ENCODE results near the gene PCDHB4. TPM values are rescaled to one million over a fixed set of nuclear protein-coding genes. Genes with fewer than 3 reads are reported as not detected.
"Not testable (repeated sequence)": the region's sequence is repeated elsewhere in the genome, so short reads cannot be mapped to it uniquely, and the experiment has no call there.

PCDHB4 gene
- total RNA-seq, 1 donor from 2014 or later = 0.42 TPM

DNA sequence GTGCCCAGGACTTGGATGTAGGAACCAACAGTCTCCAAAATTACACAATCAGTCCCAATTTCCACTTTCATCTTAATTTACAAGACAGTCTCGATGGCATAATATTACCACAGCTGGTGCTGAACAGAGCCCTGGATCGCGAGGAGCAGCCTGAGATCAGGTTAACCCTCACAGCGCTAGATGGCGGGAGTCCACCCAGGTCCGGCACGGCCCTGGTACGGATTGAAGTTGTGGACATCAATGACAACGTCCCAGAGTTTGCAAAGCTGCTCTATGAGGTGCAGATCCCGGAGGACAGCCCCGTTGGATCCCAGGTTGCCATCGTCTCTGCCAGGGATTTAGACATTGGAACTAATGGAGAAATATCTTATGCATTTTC, 26.4 kb upstream of the PCDHB4 start:
- DNase-seq (ENCODE audit: low read depth) = no peak
- H3K4me3 ChIP-seq (ENCODE audit: low read depth, low read length) = no peak overlapping the region
- H3K36me3 ChIP-seq (ENCODE audit: control insufficient read depth, insufficient read depth, low read length) = no peaks in the 10 kb centered on the region
- no peaks in the 10 kb centered on the region for H3K27me3 ChIP-seq (ENCODE audit: control insufficient read depth, insufficient read depth, low read length)
- TF ChIP-seq, protein P1, sequence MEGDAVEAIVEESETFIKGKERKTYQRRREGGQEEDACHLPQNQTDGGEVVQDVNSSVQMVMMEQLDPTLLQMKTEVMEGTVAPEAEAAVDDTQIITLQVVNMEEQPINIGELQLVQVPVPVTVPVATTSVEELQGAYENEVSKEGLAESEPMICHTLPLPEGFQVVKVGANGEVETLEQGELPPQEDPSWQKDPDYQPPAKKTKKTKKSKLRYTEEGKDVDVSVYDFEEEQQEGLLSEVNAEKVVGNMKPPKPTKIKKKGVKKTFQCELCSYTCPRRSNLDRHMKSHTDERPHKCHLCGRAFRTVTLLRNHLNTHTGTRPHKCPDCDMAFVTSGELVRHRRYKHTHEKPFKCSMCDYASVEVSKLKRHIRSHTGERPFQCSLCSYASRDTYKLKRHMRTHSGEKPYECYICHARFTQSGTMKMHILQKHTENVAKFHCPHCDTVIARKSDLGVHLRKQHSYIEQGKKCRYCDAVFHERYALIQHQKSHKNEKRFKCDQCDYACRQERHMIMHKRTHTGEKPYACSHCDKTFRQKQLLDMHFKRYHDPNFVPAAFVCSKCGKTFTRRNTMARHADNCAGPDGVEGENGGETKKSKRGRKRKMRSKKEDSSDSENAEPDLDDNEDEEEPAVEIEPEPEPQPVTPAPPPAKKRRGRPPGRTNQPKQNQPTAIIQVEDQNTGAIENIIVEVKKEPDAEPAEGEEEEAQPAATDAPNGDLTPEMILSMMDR (IDR thresholded peaks at IDR 0.05; ENCODE audit: insufficient read depth, low read length, poor library complexity, severe bottlenecking) = no peak

DNA sequence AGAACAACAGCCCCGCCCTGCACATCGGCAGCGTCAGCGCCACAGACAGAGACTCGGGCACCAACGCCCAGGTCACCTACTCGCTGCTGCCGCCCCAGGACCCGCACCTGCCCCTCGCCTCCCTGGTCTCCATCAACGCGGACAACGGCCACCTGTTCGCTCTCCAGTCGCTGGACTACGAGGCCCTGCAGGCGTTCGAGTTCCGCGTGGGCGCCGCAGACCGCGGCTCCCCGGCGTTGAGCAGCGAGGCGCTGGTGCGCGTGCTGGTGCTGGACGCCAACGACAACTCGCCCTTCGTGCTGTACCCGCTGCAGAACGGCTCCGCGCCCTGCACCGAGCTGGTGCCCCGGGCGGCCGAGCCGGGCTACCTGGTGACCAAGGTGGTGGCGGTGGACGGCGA, 25.4 kb upstream of the PCDHB4 start:
- not testable (repeated sequence) for H3K27me3 ChIP-seq (ENCODE audit: control insufficient read depth, insufficient read depth, low read length); DNase-seq (ENCODE audit: low read depth); H3K4me3 ChIP-seq (ENCODE audit: low read depth, low read length); H3K36me3 ChIP-seq (ENCODE audit: control insufficient read depth, insufficient read depth, low read length)

DNA sequence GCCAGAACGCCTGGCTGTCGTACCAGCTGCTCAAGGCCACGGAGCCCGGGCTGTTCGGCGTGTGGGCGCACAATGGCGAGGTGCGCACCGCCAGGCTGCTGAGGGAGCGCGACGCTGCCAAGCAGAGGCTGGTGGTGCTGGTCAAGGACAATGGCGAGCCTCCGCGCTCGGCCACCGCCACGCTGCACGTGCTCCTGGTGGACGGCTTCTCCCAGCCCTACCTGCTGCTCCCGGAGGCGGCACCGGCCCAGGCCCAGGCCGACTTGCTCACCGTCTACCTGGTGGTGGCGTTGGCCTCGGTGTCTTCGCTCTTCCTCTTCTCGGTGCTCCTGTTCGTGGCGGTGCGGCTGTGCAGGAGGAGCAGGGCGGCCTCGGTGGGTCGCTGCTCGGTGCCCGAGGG, 25.0 kb upstream of the PCDHB4 start:
- H3K36me3 ChIP-seq (ENCODE audit: control insufficient read depth, insufficient read depth, low read length); H3K4me3 ChIP-seq (ENCODE audit: low read depth, low read length); DNase-seq (ENCODE audit: low read depth); H3K27me3 ChIP-seq (ENCODE audit: control insufficient read depth, insufficient read depth, low read length): not testable (repeated sequence)

DNA sequence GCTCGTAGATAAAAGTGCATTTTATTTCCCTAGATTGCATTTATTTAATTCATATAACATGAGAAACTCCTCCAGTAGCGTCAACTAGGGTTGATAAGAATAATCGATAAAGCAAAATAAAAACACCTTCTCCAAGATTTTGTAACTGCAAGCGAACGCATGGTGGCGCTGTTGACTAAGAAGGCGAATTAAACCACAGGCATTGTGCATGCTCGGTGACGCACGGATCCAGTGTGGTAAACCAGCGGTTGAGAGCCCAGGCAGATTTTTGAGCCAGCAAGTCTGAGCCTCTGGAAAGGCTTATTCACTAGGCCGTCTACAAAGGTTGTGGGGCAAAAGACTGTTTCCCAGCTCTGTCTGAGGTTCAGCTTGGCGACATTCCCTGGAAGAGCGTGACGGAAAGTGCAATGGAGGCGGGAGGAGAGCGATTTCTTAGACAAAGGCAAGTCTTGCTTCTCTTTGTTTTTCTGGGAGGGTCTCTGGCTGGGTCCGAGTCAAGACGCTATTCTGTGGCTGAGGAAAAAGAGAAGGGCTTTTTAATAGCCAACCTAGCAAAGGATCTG, 21.3 kb upstream of the PCDHB4 start, which contains the start of gene PCDHB3:
Gene PCDHB3, plus strand, starts transcription at position 231 of the 563 bp plus-strand sequence. Its CDS starts 177 bp downstream, at position 408.
- no peaks in the 10 kb centered on the region for H3K27me3 ChIP-seq (ENCODE audit: control insufficient read depth, insufficient read depth, low read length)
- H3K4me3 ChIP-seq (ENCODE audit: low read depth, low read length) = no peak within 1 kb of the TSS
- DNase-seq (ENCODE audit: low read depth) = no peak
- H3K36me3 ChIP-seq (ENCODE audit: control insufficient read depth, insufficient read depth, low read length) = no peaks in the 10 kb centered on the region
- TF ChIP-seq, protein P1 (IDR thresholded peaks at IDR 0.05; ENCODE audit: insufficient read depth, low read length, poor library complexity, severe bottlenecking) = peak; percentile 13

DNA sequence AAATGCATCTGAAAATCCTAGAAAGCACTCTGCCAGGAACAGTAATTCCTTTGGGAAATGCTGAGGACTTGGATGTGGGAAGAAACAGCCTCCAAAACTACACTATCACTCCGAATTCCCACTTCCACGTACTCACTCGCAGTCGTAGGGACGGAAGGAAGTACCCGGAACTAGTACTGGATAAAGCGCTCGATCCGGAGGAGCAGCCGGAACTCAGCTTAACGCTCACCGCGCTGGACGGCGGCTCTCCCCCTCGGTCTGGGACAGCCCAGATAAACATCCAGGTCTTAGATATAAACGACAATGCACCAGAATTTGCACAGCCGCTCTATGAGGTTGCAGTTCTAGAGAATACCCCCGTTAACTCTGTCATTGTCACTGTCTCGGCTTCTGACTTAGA, 20.6 kb upstream of the PCDHB4 start:
- no peak for DNase-seq (ENCODE audit: low read depth)
- no peak overlapping the region for H3K4me3 ChIP-seq (ENCODE audit: low read depth, low read length)
- no peaks in the 10 kb centered on the region for H3K36me3 ChIP-seq (ENCODE audit: control insufficient read depth, insufficient read depth, low read length)
- TF ChIP-seq, protein P1 (IDR thresholded peaks at IDR 0.05; ENCODE audit: insufficient read depth, low read length, poor library complexity, severe bottlenecking) = no peak
- no peaks in the 10 kb centered on the region for H3K27me3 ChIP-seq (ENCODE audit: control insufficient read depth, insufficient read depth, low read length)

DNA sequence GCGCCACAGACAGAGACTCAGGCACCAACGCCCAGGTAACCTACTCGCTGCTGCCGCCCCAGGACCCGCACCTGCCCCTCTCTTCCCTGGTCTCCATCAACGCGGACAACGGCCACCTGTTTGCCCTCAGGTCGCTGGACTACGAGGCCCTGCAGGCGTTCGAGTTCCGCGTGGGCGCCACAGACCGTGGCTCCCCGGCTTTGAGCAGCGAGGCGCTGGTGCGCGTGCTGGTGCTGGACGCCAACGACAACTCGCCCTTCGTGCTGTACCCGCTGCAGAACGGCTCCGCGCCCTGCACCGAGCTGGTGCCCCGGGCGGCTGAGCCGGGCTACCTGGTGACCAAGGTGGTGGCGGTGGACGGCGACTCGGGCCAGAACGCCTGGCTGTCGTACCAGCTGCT, 19.5 kb upstream of the PCDHB4 start:
- H3K36me3 ChIP-seq (ENCODE audit: control insufficient read depth, insufficient read depth, low read length); H3K4me3 ChIP-seq (ENCODE audit: low read depth, low read length); H3K27me3 ChIP-seq (ENCODE audit: control insufficient read depth, insufficient read depth, low read length); DNase-seq (ENCODE audit: low read depth): not testable (repeated sequence)

DNA sequence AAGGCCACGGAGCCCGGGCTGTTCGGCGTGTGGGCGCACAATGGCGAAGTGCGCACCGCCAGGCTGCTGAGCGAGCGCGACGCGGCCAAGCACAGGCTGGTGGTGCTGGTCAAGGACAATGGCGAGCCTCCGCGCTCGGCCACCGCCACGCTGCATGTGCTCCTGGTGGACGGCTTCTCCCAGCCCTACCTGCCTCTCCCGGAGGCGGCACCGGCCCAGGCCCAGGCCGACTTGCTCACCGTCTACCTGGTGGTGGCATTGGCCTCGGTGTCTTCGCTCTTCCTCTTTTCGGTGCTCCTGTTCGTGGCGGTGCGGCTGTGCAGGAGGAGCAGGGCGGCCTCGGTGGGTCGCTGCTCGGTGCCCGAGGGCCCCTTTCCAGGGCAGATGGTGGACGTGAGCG, 19.1 kb upstream of the PCDHB4 start:
- H3K27me3 ChIP-seq (ENCODE audit: control insufficient read depth, insufficient read depth, low read length); H3K4me3 ChIP-seq (ENCODE audit: low read depth, low read length); H3K36me3 ChIP-seq (ENCODE audit: control insufficient read depth, insufficient read depth, low read length); DNase-seq (ENCODE audit: low read depth): not testable (repeated sequence)

DNA sequence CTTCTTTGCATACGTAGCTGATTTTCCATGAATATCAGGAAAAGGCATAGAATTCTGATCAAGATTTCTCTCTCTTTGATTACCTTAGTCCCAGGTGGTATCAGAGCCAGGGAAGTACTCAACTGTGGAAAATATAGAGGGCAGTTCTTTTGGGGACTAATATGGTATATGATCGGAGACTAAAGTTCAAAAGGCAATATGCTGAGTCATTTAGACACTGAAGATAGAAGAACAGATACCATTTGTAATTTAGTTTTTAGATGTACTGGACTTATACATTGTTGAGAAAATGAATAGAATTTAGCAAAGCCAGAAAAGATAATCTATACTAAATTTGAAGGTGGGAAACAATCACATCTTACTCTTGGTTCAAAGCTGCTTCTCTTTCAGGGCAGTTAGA, 16.3 kb upstream of the PCDHB4 start:
- Histone ChIP-seq H3K4me3 (ENCODE audit: low read depth, low read length) (no peak overlapping the region), H3K27me3 (ENCODE audit: control insufficient read depth, insufficient read depth, low read length) (no peaks in the 10 kb centered on the region), H3K36me3 (ENCODE audit: control insufficient read depth, insufficient read depth, low read length) (no peaks in the 10 kb centered on the region)
- TF ChIP-seq, protein P1 (IDR thresholded peaks at IDR 0.05; ENCODE audit: insufficient read depth, low read length, poor library complexity, severe bottlenecking) = no peak
- no peak for DNase-seq (ENCODE audit: low read depth)

Data from kidney epithelial cell (primary cell).